H1 (cell line): Measurements from ENCODE around the gene NMUR1. TPM values are rescaled to one million over a fixed set of nuclear protein-coding genes. Genes with fewer than 3 reads are reported as not detected.

Experiments used
- CTCF ChIA-PET: fragments of 300-600 bp; sonication (Branson Sonifier 250); formaldehyde crosslinking; loops from one replicate; lab custom pipeline; 2021; ENCODE audit not compliant: partially characterized antibody; lab: Charles Lee
- POLR2A ChIA-PET: fragments of 300-600 bp; sonication (Branson Sonifier 250); formaldehyde crosslinking; loops from one replicate; lab custom pipeline; 2021; ENCODE audit warnings: inconsistent platforms; ENCODE audit not compliant: partially characterized antibody; lab: Charles Lee
- DNase-seq, 2 experiments: peaks; one replicate each; pipeline versions ENCODE4 v3.0.0 to v3.0.0-alpha.2; 2010 to 2022; ENCODE audit warnings: low spot score in 2 of 2, low read depth in 1 of 2, mixed read lengths in 1 of 2
- FAIRE-seq: peaks from 2 replicates; lab custom pipeline; 2011; peaks lifted over from hg19 to GRCh38; lab: Jason Lieb, UNC
- H2AFZ ChIP-seq: 2 replicates; pipeline ENCODE4 v1.8.1; 2012; ENCODE audit warnings: low read length, inconsistent platforms
- H2AK5ac ChIP-seq: 2 replicates; pipeline ENCODE4 v1.6.1; 2013; ENCODE audit warnings: low read depth, low read length
- H2BK120ac ChIP-seq: replicated peaks from 2 replicates; pipeline ENCODE3; 2013; ENCODE audit warnings: low read depth, low read length, inconsistent platforms
- H2BK12ac ChIP-seq: 2 replicates; pipeline ENCODE4 v1.6.1; 2013; ENCODE audit warnings: low read depth, low read length
- H2BK15ac ChIP-seq: 2 replicates; pipeline ENCODE4 v1.6.1; 2013; ENCODE audit warnings: low read length
- H2BK20ac ChIP-seq: 2 replicates; pipeline ENCODE4 v1.6.1; 2013; ENCODE audit warnings: low read length
- H2BK5ac ChIP-seq: 2 replicates; pipeline ENCODE4 v1.6.1; 2013; ENCODE audit warnings: low read depth, low read length
- H3K14ac ChIP-seq: 2 replicates; pipeline ENCODE4 v1.6.1; 2013; ENCODE audit warnings: inconsistent platforms; ENCODE audit not compliant: insufficient read length
- H3K18ac ChIP-seq: 2 replicates; pipeline ENCODE4 v1.6.1; 2013; ENCODE audit warnings: low read length; ENCODE audit errors: extremely low read depth
- H3K23ac ChIP-seq: 2 replicates; pipeline ENCODE4 v1.6.1; 2013; ENCODE audit warnings: inconsistent platforms; ENCODE audit not compliant: insufficient read length
- H3K23me2 ChIP-seq: 2 replicates; pipeline ENCODE4 v1.6.1; 2013; ENCODE audit warnings: low read depth, low read length
- H3K27ac ChIP-seq: 2 replicates; pipeline ENCODE4 v1.6.1; 2011; ENCODE audit warnings: low read depth, low read length, inconsistent platforms
- H3K27me3 ChIP-seq, 4 experiments: replicated peaks in 1 of 4; 1 replicate in 1 of 4; 2 replicates in 3 of 4; pipeline versions ENCODE4 v1.6.1 to v1.8.1; 2011 to 2013; ENCODE audit warnings: low read length in 3 of 4, mild to moderate bottlenecking in 3 of 4, inconsistent platforms in 2 of 4, mixed read lengths in 2 of 4, moderate library complexity in 1 of 4; ENCODE audit not compliant: control insufficient read depth in 3 of 4, insufficient read depth in 3 of 4; ENCODE audit errors: extremely low read depth in 1 of 4
- H3K36me3 ChIP-seq, 4 experiments: 2 replicates each; pipeline versions ENCODE4 v1.6.1 to v1.8.1; 2011 to 2013; ENCODE audit warnings: mild to moderate bottlenecking in 4 of 4, low read length in 3 of 4, moderate library complexity in 2 of 4, control low read depth in 1 of 4, inconsistent platforms in 1 of 4; ENCODE audit not compliant: insufficient read depth in 4 of 4, control insufficient read depth in 2 of 4
- H3K4ac ChIP-seq: replicated peaks from 2 replicates; pipeline ENCODE3; 2013; ENCODE audit warnings: low read length, low read depth, mixed read lengths, inconsistent platforms; ENCODE audit not compliant: insufficient read length
- H3K4me1 ChIP-seq, 4 experiments: replicated peaks in 1 of 4; 1 replicate in 1 of 4; 2 replicates in 3 of 4; pipeline versions ENCODE4 v1.6.1 to v1.8.1; 2011 to 2013; ENCODE audit warnings: low read length in 3 of 4, inconsistent platforms in 2 of 4, mixed read lengths in 1 of 4; ENCODE audit not compliant: insufficient read depth in 4 of 4, control insufficient read depth in 3 of 4
- H3K4me2 ChIP-seq, 2 experiments: 2 replicates each; pipeline versions ENCODE4 v1.6.1 to v1.8.1; 2011 to 2013; ENCODE audit warnings: low read depth in 2 of 2, low read length in 2 of 2, control low read depth in 1 of 2, inconsistent platforms in 1 of 2, mild to moderate bottlenecking in 1 of 2; ENCODE audit not compliant: insufficient read depth in 1 of 2
- H3K4me3 ChIP-seq, 4 experiments: fragments of 200-600, 300-600 bp in 1 of 4; sonication (generic), shearing (Covaris generic), sonication (Bioruptor Twin) in 1 of 4; 2 replicates each; pipeline versions ENCODE4 v1.5.1 to v1.8.1; 2011 to 2016; ENCODE audit warnings: low read length in 4 of 4, low read depth in 3 of 4, control low read depth in 2 of 4, inconsistent platforms in 2 of 4, mild to moderate bottlenecking in 2 of 4, mixed read lengths in 1 of 4, moderate library complexity in 1 of 4; ENCODE audit not compliant: insufficient read depth in 2 of 4; ENCODE audit errors: extremely low read depth in 1 of 4
- H3K56ac ChIP-seq: replicated peaks from 2 replicates; pipeline ENCODE3; 2013; ENCODE audit warnings: low read depth, mild to moderate bottlenecking, mixed read lengths, low read length, inconsistent platforms; ENCODE audit not compliant: insufficient read length
- H3K79me1 ChIP-seq: 2 replicates; pipeline ENCODE4 v1.6.1; 2013; ENCODE audit warnings: low read depth, low read length, control low read depth
- H3K79me2 ChIP-seq, 2 experiments: 2 replicates each; pipeline versions ENCODE4 v1.6.1 to v1.8.1; 2012 to 2013; ENCODE audit warnings: low read length in 2 of 2, mild to moderate bottlenecking in 2 of 2, inconsistent platforms in 1 of 2; ENCODE audit not compliant: insufficient read depth in 2 of 2, control insufficient read depth in 1 of 2
- H3K9ac ChIP-seq, 4 experiments: replicated peaks in 1 of 4; 1 replicate in 1 of 4; 2 replicates in 3 of 4; pipeline versions ENCODE4 v1.6.1 to v1.8.1; 2011 to 2013; ENCODE audit warnings: low read depth in 3 of 4, low read length in 3 of 4, control low read depth in 2 of 4, mild to moderate bottlenecking in 2 of 4, moderate library complexity in 2 of 4, inconsistent platforms in 1 of 4; ENCODE audit errors: extremely low read depth in 1 of 4
- H3K9me3 ChIP-seq, 2 experiments: 2 replicates each; pipeline versions ENCODE4 v1.6.1 to v1.8.1; 2012 to 2013; ENCODE audit warnings: mild to moderate bottlenecking in 2 of 2, moderate library complexity in 2 of 2, control low read depth in 1 of 2, inconsistent platforms in 1 of 2, low read depth in 1 of 2, low read length in 1 of 2, mixed read lengths in 1 of 2; ENCODE audit not compliant: insufficient read depth in 2 of 2
- H4K20me1 ChIP-seq, 2 experiments: replicated peaks in 1 of 2; 2 replicates each; pipeline versions ENCODE3 to v1.8.1; 2011 to 2013; ENCODE audit warnings: inconsistent platforms in 2 of 2, low read length in 2 of 2, mild to moderate bottlenecking in 1 of 2; ENCODE audit not compliant: insufficient read depth in 2 of 2, control insufficient read depth in 1 of 2
- H4K5ac ChIP-seq: 2 replicates; pipeline ENCODE4 v1.6.1; 2013; ENCODE audit warnings: low read length, low read depth, mixed read lengths, inconsistent platforms; ENCODE audit not compliant: insufficient read length
- H4K8ac ChIP-seq: 2 replicates; pipeline ENCODE4 v1.8.0; 2013; ENCODE audit warnings: mild to moderate bottlenecking, moderate library complexity, low read length, inconsistent platforms; ENCODE audit not compliant: insufficient read depth; ENCODE audit errors: extremely low read depth
- H4K91ac ChIP-seq: replicated peaks from 2 replicates; pipeline ENCODE3; 2013; ENCODE audit warnings: low read length, mixed read lengths, inconsistent platforms; ENCODE audit not compliant: insufficient read length
- EZH2 ChIP-seq: fragments of 200-600 bp; sonication (generic); IDR thresholded peaks from 2 replicates; pipeline ENCODE4 v1.7.1; 2012; ENCODE audit warnings: low read depth, mild to moderate bottlenecking, moderate library complexity, low read length, inconsistent platforms; ENCODE audit not compliant: severe bottlenecking
- WGBS, 2 experiments: shearing (Covaris generic) in 1 of 2; methylation state at CpG; one replicate each; pipeline versions ENCODE4 v1.1.6 to v1.1.7; 2013 to 2015; ENCODE audit warnings: low lambda C conversion rate in 2 of 2, mixed read lengths in 2 of 2, inconsistent platforms in 1 of 2, low coverage in 1 of 2, missing lambda C conversion rate in 1 of 2; ENCODE audit not compliant: insufficient replicate concordance in 2 of 2, insufficient coverage in 1 of 2, insufficient read length in 1 of 2; ENCODE audit errors: extremely low coverage in 1 of 2, missing lambda C conversion rate in 1 of 2; 5-methylcytosine and 5-hydroxymethylcytosine counted together
- polyA plus RNA-seq, 7 experiments: library from polyadenylated mRNA; depleted of rRNA in 3 of 7; stranded (reverse) in 5 of 7; unstranded in 2 of 7; fragments of >200 nt in 5 of 7; fragments of 200-250 nt in 2 of 7; gene quantifications; 1 replicate in 5 of 7; 2 replicates in 1 of 7; 4 replicates in 1 of 7; pipeline versions ENCODE4 v1.2.1 to v1.2.3, GENCODE V29; 2011 to 2013; ENCODE audit warnings: missing spikeins in 2 of 7, mixed read lengths in 2 of 7
- total RNA-seq: library from RNA; stranded (reverse); fragmentation: NEBNext Ultra II Directional; extraction: Animal tissue kit (Norgen Biotek cat#: 25700); gene quantifications from 2 replicates; pipeline ENCODE4 v1.2.1, GENCODE V29; 2021

The NMUR1 gene
- total and polyA plus RNA-seq, 2 of the 8 experiments (the other 6 are each of a cell fraction or from before 2014, with no cell fraction given) = 0.56 to 1.5 TPM

DNA sequence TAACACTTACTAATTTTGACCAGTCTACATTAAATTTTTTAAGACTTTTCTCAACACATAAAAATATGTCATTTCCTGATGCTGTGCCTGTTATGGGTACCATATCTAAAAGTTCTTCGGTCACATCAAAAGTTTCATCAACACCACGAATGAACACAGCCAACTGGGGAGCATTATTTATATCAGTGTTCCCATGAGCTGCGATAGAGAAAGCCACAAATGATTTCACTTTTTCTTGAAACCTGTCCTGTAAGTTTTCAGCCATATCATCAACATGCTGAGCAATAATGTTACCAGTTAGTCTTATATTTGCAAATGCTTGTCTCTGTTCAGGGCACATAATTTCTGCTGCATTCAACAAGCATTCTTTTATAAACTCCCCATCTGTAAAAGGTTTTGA is 35.6 kb downstream of the NMUR1 start:
- H4K8ac ChIP-seq = no peak overlapping the region
- no peak overlapping the region for H2AK5ac ChIP-seq
- no peak overlapping the region for H3K14ac ChIP-seq
- no peak overlapping the region for H2BK120ac ChIP-seq
- no peak overlapping the region for H4K91ac ChIP-seq
- POLR2A ChIA-PET = interaction anchor here (1.4 kb wide), 1 partner anchor 30 kb away, joined by 6 read pairs; the partner anchor contains the start of gene NCL
- DNase-seq (no peak), FAIRE-seq (no peak)
- H3K9ac ChIP-seq = no peak overlapping the region
- no peak overlapping the region for H4K5ac ChIP-seq
- no peak overlapping the region for H2BK20ac ChIP-seq
- H3K79me1 ChIP-seq = no peaks in the 10 kb centered on the region
- H3K27ac ChIP-seq = no peak overlapping the region
- no peak overlapping the region for H3K18ac ChIP-seq
- H2BK12ac ChIP-seq = no peak overlapping the region
- H4K20me1 ChIP-seq = no peaks in the 10 kb centered on the region
- H3K4ac ChIP-seq = no peak overlapping the region
- TF ChIP-seq EZH2 = no peak
- CTCF ChIA-PET = interaction anchor here (6.8 kb wide), 1 partner anchor 15 kb away, joined by 78 read pairs; no protein-coding TSS in a partner anchor
- no peak overlapping the region for H3K56ac ChIP-seq
- no peaks in the 10 kb centered on the region for H3K4me1 ChIP-seq
- no peak overlapping the region for H3K23ac ChIP-seq
- H3K23me2 ChIP-seq = no peaks in the 10 kb centered on the region
- peaks cover 0 to 2% of the 10 kb centered on the region in 2 experiments; a peak in 1 of 4 replicates for H3K9me3 ChIP-seq
- H3K36me3 ChIP-seq = no peaks in the 10 kb centered on the region; a peak in 1 of 8 replicates
- no peaks in the 10 kb centered on the region for H3K27me3 ChIP-seq
- no peak overlapping the region for H2AFZ ChIP-seq
- WGBS, 2 experiments = 76% methylated on average over 3 of the region's 3 CpGs; no CpG with 5 or more reads in 1 of the 2 experiments
- no peaks in the 10 kb centered on the region for H3K79me2 ChIP-seq
- no peak overlapping the region for H3K4me3 ChIP-seq
- H2BK15ac ChIP-seq = no peak overlapping the region
- H3K4me2 ChIP-seq = no peak overlapping the region
- H2BK5ac ChIP-seq = no peak overlapping the region
